ENCODE data around the gene NKAIN4.

GRCh38 chr20:63219447-63219821 lies 34.8 kb downstream of the NKAIN4 start:
- TF ChIP-seq CTCF (IDR thresholded peaks at IDR 0.05) (no peak), POLR2A (IDR thresholded peaks at IDR 0.05) (no peak)
